DOHH2 (cell line): Measurements from ENCODE around the gene TM4SF1.

Experiments
- H3F3A ChIP-seq: fragments of 200-600 bp; sonication (generic), shearing (Covaris generic); 2 replicates; pipeline ENCODE4 v1.6.0; 2016; ENCODE audit warnings: antibody characterized with exemption, mild to moderate bottlenecking; ENCODE audit not compliant: control insufficient read depth, insufficient read depth
- H3K27ac ChIP-seq: fragments of 200-600 bp; sonication (generic); 2 replicates; pipeline ENCODE4 v1.5.1; 2014; ENCODE audit warnings: low read depth, mild to moderate bottlenecking, low read length, moderate library complexity
- H3K27me3 ChIP-seq: fragments of 200-600 bp; sonication (generic); 2 replicates; pipeline ENCODE4 v1.6.1; 2014; ENCODE audit warnings: mild to moderate bottlenecking, low read length, mixed read lengths; ENCODE audit not compliant: control insufficient read depth
- H3K36me3 ChIP-seq: fragments of 200-600 bp; sonication (generic); 2 replicates; pipeline ENCODE4 v1.6.1; 2014; ENCODE audit warnings: mild to moderate bottlenecking, low read length, moderate library complexity, mixed read lengths; ENCODE audit not compliant: control insufficient read depth
- H3K4me1 ChIP-seq: fragments of 200-600 bp; sonication (generic); 2 replicates; pipeline ENCODE4 v1.6.1; 2014; ENCODE audit warnings: mild to moderate bottlenecking, low read length, mixed read lengths; ENCODE audit not compliant: control insufficient read depth
- H3K4me2 ChIP-seq: fragments of 200-600 bp; sonication (generic); 2 replicates; pipeline ENCODE4 v1.6.0; 2014; ENCODE audit warnings: mild to moderate bottlenecking, low read length, moderate library complexity
- H3K4me3 ChIP-seq: fragments of 200-600 bp; sonication (generic); 2 replicates; pipeline ENCODE4 v1.5.1; 2014; ENCODE audit warnings: mild to moderate bottlenecking, low read length, mixed read lengths
- H3K79me2 ChIP-seq: fragments of 200-600 bp; sonication (generic); 2 replicates; pipeline ENCODE4 v1.6.1; 2014; ENCODE audit warnings: mild to moderate bottlenecking, low read length, mixed read lengths; ENCODE audit not compliant: control insufficient read depth
- H3K9me2 ChIP-seq: fragments of 200-600 bp; sonication (generic); replicated peaks from 2 replicates; pipeline ENCODE4 v1.6.1; 2014; ENCODE audit warnings: mild to moderate bottlenecking, low read length, mixed read lengths; ENCODE audit not compliant: control insufficient read depth
- H3K9me3 ChIP-seq: fragments of 200-600 bp; sonication (generic); 2 replicates; pipeline ENCODE4 v1.6.1; 2014; ENCODE audit warnings: antibody characterized with exemption, low read length, mixed read lengths; ENCODE audit not compliant: control insufficient read depth, insufficient read depth
- H4K20me1 ChIP-seq: fragments of 200-600 bp; sonication (generic); 2 replicates; pipeline ENCODE4 v1.6.0; 2014; ENCODE audit warnings: low read depth, mild to moderate bottlenecking, antibody characterized with exemption, low read length, moderate library complexity; ENCODE audit not compliant: control insufficient read depth, insufficient read depth
- EZH2phosphoT487 ChIP-seq: fragments of 200-600 bp; sonication (generic); IDR thresholded peaks from 2 replicates; pipeline ENCODE4 v1.6.1; 2017; ENCODE audit warnings: borderline replicate concordance, mild to moderate bottlenecking, antibody characterized with exemption, low read length, moderate library complexity, mixed read lengths
- TF ChIP-seq, protein P1 (sequence below): fragments of 200-600 bp; sonication (generic); IDR thresholded peaks from one replicate; pipeline ENCODE4 v1.5.1; 2014; ENCODE audit warnings: antibody characterized with exemption, mild to moderate bottlenecking, low read depth, low read length; ENCODE audit not compliant: poor library complexity, severe bottlenecking

The TM4SF1 gene

DNA sequence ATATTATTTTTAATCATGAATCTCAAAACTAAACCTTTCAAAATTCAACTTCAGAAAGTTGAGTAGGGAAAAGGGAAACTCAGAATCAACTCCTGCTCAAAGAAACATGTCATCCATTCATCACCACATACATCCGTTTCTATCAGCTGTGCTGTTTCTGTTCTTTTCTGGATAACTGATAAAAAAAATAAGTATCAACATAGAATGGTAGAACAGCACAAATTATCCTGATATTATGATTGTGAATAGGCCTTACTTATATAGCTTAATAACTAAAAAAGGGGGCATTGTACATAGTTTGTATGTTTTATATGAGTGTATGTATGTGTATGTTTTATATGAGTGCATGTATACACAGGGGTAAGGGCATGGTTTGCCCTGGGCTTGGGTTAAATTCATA, 3.1 kb downstream of the TM4SF1 start:
- Histone ChIP-seq H3F3A (no peaks in the 10 kb centered on the region), H3K9me3 (no peaks in the 10 kb centered on the region), H3K36me3 (no peaks in the 10 kb centered on the region), H3K9me2 (no peaks in the 10 kb centered on the region), H3K79me2 (no peaks in the 10 kb centered on the region), H4K20me1 (no peaks in the 10 kb centered on the region), H3K4me1 (no peaks in the 10 kb centered on the region), H3K27me3 (peaks cover 11% of the 10 kb centered on the region), H3K4me3 (no peak overlapping the region), H3K27ac (no peak overlapping the region), H3K4me2 (no peak overlapping the region)
- TF ChIP-seq, protein P1, sequence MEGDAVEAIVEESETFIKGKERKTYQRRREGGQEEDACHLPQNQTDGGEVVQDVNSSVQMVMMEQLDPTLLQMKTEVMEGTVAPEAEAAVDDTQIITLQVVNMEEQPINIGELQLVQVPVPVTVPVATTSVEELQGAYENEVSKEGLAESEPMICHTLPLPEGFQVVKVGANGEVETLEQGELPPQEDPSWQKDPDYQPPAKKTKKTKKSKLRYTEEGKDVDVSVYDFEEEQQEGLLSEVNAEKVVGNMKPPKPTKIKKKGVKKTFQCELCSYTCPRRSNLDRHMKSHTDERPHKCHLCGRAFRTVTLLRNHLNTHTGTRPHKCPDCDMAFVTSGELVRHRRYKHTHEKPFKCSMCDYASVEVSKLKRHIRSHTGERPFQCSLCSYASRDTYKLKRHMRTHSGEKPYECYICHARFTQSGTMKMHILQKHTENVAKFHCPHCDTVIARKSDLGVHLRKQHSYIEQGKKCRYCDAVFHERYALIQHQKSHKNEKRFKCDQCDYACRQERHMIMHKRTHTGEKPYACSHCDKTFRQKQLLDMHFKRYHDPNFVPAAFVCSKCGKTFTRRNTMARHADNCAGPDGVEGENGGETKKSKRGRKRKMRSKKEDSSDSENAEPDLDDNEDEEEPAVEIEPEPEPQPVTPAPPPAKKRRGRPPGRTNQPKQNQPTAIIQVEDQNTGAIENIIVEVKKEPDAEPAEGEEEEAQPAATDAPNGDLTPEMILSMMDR, result no peak
- no peak for TF ChIP-seq EZH2phosphoT487

DNA sequence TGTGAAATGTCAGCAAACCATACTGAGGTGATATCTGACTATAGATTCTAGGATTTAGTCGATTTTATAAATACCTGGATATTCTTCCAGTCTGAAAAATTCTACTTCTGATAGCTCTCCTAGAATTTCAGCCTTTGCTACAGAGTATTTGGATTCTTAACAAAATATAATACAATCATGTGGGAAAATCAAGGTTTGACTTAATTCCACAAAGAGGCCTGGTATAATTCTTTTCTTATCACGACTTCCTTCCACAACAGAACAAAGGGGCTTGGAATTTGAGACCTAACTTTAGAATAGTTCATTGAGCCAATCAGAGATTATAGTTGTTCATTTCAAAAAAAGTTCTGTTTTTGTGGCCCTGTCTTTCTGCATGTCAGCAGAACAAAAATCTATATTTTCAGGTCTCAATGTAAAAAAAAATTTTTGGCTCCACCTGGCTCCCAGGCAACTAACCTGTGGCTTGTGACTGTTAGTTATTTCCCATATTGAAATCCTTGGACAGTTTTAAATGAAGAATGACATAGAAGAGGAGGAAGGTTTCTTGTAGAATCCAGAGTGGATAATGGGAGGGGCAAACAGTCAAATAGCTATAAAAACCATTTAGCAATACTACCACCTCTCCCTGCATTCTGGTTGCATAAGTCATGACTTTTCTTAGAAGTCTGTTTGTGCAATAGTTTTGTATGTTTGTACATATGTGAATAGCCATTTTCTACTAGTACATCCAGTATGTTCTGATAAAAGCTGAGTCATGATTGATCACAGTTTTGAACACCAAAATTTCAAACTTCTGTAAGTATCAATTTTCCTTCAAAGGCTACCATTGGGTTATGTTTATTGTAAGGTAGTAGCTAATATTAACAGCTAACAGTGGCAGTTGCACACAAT, 4.0 kb downstream of the TM4SF1 start:
- no peak overlapping the region for H3K4me3 ChIP-seq
- no peaks in the 10 kb centered on the region for H3K9me3 ChIP-seq
- no peaks in the 10 kb centered on the region for H4K20me1 ChIP-seq
- no peaks in the 10 kb centered on the region for H3K36me3 ChIP-seq
- H3K79me2 ChIP-seq, result no peaks in the 10 kb centered on the region
- no peak overlapping the region for H3K4me2 ChIP-seq
- TF ChIP-seq EZH2phosphoT487, result no peak
- TF ChIP-seq, protein P1, result no peak
- no peaks in the 10 kb centered on the region for H3K4me1 ChIP-seq
- no peak overlapping the region for H3K27ac ChIP-seq
- no peaks in the 10 kb centered on the region for H3K9me2 ChIP-seq
- peaks cover 11% of the 10 kb centered on the region for H3K27me3 ChIP-seq
- no peaks in the 10 kb centered on the region for H3F3A ChIP-seq

DNA sequence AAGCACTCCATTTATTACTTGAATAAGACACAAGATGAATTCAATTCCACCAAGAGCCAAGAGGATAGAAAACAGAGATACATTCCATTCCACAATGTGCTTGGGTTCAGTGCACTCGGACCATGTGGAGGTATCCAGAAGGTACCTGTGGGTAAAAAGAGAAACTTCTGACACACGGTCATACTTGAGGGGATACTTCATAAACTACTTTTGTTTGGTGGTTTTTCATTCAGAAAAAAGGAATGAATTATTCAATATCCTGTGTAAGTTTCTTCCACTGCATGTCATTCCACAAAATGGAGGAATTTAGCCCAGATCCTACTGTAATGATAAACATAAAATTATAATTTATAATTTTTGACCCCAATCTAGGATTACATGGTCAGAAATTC, 5.7 kb downstream of the TM4SF1 start:
- no peaks in the 10 kb centered on the region for H4K20me1 ChIP-seq
- no peaks in the 10 kb centered on the region for H3K36me3 ChIP-seq
- H3K4me2 ChIP-seq, result no peak overlapping the region
- peaks cover 12% of the 10 kb centered on the region for H3K27me3 ChIP-seq
- no peaks in the 10 kb centered on the region for H3K79me2 ChIP-seq
- H3K27ac ChIP-seq, result no peak overlapping the region
- no peaks in the 10 kb centered on the region for H3K4me1 ChIP-seq
- H3F3A ChIP-seq, result no peaks in the 10 kb centered on the region
- H3K4me3 ChIP-seq, result no peak overlapping the region
- TF ChIP-seq, protein P1, result no peak
- no peak for TF ChIP-seq EZH2phosphoT487
- H3K9me2 ChIP-seq, result no peaks in the 10 kb centered on the region
- no peaks in the 10 kb centered on the region for H3K9me3 ChIP-seq
